HG02981 (cell line): Measurements from ENCODE around the gene CBFA2T3.

ENCODE experiments used
- ATAC-seq: cut with Tn5 transposase; IDR thresholded peaks from one replicate; pipeline ENCODE4 v1.9.1; 2021; ENCODE audit warnings: mild to moderate bottlenecking, moderate library complexity; ENCODE audit not compliant: unreplicated experiment

The CBFA2T3 gene

DNA sequence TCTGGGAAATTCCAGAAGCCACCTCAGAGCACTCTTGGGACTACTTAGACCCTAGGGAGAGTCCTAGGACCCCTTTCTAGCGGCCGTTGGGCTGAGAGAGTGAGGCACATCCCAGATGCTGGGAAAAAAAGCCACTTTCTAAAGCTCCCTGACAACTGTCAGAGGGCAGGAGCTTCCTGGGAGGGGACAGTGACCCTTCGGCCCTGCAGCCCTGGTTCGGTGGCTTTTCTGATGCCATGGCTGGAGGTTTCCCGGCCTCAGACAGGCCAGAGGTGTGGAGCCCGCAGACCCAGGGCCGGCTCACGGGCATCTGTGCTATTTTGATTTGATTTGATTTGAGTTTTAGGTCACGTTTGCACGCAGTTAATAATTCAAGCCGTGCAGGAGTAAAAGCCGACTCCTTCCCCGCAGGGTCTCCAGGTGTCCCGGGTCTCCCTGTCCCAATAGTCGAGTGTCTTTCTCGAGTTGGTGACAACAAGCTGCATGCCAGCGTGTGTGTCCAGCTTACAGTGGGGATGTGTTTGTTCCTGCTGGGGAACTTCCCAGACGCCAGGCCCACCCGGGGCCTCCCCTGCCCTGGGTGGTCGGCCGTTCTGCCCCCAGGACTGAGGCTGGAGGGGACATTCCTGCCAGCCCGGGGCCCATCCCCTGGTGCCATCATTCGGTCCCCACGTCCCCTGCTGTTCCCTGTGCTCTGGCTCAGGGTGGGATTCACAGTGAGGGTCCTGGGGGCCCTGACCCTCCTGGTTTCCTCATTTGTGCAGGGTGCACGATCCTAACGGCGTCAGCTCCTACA, 1.0 kb upstream of the CBFA2T3 start:
- ATAC-seq = no peak

DNA sequence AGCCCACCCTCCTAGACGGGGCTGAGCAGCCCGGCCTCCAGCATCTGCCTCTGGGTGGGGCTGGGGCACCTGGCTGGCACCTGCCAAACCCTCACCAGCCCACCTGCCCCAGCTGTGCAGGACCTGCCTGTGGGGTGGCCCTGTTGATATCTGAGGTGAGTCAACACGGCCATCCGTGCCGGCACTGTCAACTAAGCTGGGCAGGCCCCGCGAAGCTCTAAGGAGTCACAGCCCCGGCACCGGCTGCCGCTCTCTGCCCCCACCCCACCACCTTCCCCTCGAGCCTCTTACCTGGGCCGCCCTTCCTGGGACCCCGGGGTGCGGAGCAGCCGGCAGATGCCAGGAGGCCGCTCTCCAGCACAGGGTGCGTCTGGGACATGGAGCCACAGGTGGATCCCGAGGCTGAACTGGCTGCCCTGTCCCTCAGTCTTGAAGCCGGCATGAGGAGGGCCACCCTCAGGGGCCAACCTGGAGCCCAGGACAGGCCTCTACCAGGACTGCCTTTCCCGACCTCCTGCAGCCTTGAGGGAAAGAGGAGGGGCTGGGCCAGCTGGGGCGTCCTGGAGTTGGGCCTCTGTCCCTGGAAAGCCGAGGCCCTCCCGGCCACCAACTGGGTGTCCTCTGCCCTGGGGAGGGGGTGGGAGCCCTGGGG, 515 bp downstream of the CBFA2T3 start:
- ATAC-seq = no peak

DNA sequence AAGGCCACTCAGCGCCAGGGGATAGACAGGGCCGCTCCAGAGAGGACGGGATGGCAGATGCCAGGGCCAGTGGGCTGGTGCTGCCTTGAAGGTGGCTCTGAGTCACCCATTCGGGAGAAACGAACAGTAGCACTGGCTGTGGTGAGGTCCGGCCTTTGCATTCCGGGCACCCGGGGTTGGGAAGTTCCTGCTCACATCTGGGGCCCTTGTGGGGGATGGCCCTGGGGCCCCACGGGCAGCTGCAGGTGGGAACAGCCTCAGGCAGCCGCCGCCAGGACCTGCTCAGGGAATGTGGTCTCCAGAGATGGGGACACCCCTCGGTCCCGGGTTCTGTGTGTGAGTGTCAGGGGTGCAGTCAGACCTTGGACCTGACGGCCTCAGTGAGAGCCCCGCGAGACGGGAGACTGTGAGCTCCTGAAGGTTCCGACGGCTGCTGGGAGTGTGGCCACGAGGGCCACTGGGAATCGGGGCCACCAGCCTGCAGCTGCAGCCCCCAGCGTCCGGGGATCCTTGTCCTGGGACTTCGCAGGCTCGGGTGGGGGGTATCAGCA, 1.4 kb downstream of the CBFA2T3 start:
- no peak for ATAC-seq

DNA sequence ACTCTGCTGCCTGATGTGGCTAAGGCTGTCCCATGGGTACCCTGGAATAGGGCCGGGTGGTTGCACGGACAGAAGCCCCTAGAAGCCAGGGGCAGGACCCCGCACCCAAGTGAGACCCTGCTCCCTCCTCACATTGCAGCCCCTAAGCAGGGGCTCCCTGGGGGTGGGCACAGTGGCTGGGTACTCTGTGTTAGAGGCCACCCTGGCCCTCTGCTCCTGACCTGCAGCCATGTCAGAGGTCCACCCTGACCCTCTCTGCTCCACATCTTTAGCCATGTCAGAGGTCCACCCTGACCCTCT, 2.1 kb downstream of the CBFA2T3 start:
- ATAC-seq = no peak

DNA sequence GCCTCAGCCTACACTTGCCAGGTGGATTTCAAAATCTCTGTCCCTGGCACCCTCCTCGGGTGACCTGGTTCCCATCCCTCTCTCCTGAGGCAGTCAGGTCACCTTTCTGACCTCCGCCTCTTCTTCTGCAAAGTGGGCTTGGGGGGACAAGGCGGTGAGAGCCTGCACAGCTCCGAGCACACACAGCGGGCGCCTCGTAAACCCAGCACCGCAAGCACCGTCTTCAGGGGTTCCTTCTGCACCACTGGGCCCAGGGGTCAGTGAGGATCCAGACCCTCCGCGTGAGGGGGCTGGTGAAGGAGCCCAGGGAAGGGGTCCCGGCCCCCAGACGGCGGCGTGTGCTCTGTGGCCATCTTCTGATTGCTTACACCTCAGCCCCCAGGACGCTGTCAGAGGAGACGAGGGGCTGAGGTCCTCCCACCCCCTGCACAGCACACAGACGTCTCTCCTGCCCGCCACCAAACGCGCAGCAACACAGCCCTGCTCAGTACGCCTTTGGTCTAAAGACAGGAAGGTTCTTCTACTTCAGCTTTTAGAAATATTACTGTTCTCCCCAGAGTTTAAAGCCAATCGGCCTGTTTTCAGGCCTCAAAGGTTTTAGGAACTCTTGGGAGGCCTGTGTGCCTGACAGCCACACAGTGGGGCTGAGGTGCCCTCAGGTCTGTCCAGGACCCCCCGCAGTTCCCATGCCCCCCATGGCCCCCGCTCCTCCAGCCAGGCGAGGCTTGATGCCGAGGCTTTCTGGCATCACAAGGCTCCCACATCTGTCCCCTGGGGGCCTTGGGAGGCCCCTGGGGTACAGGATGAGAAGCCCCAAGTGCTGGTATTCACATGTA, 2.7 kb downstream of the CBFA2T3 start:
- ATAC-seq = no peak

DNA sequence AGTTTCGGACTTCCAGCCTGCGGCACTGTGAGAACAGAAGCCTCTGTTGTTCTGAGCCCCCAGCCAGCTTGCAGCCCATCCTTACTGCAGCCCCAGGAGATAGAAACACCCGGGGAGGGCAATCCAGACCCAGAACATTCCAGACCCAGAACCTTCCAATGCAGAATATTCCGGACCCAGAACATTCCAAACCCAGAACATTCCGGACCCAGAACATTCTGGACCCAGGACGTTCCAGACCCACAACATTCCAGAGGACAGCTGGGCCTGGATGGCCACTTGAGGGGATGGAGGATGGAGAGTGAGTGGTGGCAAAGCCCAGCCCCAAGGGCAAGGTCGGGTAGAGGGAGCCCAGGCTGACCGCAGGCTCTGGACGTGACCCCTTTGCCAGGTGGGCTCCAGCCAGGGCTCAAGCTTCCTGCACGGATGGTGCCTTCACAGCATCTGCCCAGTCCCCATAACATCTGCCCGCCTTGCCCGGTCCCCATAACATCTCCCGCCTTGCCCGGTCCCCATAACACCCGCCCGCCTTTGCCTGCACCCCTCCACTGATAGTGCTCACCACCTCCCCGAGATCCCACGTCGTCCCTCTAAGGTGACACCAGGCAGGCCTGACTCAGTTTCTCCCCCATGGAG, 3.5 kb downstream of the CBFA2T3 start:
- ATAC-seq = no peak

DNA sequence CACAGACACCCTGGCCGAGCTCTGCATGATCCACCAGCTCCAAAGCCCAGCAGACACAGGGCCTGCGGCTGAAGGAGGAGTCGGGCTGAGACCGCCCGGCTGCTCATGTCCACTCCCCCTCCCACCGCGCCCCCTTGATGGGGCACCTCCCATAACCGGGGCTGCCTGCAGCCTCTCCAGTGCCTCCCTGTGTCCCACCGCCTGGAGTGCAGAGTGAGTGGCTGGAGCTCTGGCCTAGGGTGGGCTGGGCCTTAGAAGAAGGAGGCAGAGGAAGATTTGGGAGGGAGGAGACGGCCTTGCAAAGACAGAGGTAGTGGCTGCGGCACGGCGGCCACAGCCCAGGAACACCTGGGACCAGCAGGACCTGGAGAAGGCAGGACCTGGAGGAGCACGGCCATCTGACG, 4.0 kb downstream of the CBFA2T3 start:
- ATAC-seq = no peak

DNA sequence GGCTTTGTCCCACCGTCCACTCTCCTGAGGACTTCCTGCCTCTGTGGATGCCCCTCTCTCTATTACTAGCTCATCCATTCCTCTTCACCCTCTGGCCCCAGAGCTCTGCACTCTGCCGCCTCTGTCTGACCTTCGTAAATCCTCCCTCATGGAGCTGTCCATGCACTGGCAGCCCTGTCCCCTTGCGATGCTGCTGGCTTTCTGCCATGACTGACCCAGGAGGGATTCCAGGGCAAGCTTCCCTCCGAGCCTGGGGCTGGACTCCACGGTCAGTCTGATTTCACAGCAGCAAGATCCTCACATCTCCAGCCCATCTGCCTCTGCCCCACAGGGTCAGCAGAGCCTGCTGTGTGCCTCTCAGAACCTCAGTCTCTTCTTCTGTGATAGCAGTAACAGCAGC, 4.7 kb downstream of the CBFA2T3 start:
- ATAC-seq = no peak

DNA sequence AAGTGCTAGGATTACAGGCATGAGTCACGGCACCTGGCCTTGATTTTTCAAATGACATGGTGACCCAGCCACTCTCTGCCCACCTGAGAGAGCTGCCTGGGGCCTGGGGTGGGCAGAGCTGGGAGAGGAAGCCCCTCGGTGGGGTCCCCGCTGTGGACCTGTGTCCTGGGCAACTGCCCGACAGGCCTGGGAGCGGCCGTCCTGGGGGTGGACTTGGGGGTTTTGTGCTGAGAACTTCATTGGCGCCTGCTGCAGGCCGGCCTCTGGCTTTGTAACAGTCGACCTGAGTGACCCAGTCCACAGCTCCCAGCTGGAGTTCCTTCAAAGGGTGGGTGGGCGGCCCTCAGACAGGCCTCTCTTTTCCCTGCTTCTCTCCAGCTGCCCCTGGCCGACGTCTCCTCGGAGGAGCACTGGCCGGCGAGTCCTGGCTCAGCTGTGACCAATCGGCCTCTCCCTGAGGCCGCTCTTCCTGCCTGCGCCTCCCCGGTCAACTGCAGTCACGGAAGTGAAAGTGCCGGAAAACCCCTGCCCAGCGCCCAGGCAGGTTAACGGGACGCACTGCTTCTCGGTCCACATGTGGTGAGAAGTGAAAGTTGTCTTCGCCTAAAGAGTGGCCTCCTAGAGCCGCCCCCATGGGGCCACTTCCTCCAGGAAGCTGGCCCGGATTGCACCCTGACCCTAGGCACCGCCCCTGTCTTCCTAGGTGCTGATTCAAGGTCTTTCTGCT, 5.5 kb downstream of the CBFA2T3 start:
- no peak for ATAC-seq

DNA sequence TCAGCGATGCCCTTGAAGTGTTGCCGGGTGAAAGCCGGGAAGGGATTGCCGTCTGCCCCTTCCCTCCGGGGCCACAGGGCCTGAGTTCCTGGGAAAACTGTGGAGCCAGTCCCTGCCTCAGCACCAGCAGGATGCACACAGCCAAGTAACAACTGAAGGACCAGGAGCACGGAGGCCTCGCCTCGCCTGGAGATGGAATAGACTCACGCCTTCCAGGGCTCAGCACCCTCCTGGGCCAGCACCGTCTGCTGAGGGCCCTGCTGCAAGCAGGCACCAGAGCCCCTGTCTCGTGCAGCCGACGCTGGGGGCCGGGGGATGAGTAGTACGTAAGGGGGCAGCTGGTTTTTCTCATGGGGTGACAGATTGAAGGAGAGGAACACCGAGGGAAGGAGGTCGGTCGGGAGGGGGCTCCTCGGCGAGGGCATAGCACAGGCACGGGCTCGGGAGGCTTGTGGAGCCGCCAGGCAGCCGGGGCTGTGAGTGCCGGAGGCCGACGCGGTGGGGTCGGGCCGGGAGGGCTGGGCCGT, 6.4 kb downstream of the CBFA2T3 start:
- ATAC-seq = no peak

DNA sequence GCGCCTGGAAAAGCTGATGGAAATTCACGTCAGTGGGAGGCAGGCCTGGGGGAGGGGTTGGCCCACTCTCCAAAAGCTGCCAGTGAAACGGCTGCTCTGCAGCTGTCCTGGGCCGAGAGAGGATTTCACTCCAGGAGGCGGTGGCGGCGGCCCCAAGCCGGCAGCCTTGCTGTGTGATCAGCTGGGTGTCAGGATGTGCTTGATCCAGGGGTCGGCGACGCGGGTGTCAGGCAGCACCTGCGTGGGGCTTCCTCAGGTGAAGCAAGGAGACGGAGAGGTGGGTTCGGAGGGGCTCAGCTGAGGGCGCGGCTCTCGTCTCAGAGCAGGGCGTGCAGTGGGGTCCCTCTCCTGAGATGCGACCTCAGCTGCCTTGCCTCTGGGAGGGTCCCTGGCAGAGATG, 7.0 kb downstream of the CBFA2T3 start:
- no peak for ATAC-seq

DNA sequence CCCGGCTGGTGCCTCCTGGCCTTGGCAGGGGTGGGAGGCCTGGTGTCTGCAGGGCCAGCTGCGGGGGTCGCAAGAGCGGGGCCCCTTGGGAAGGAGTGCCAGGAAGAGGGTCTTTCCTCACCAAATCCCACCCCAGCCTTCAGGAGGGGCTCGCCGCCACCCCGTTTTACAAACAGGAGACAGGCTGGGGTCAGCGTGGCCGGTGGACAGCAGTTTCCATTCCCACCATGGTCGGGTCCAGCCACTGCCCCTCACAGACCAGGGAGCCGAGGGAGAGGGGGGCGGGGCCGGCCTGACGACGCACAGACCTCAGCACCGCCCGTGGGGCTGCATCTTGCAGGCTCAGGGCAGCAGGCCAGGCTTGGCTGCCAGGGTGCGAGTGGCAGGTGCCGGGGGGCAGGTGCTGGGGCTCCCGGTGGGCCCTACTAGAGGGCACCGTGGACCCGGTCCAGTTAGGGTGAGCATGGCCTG, 7.6 kb downstream of the CBFA2T3 start:
- no peak for ATAC-seq

DNA sequence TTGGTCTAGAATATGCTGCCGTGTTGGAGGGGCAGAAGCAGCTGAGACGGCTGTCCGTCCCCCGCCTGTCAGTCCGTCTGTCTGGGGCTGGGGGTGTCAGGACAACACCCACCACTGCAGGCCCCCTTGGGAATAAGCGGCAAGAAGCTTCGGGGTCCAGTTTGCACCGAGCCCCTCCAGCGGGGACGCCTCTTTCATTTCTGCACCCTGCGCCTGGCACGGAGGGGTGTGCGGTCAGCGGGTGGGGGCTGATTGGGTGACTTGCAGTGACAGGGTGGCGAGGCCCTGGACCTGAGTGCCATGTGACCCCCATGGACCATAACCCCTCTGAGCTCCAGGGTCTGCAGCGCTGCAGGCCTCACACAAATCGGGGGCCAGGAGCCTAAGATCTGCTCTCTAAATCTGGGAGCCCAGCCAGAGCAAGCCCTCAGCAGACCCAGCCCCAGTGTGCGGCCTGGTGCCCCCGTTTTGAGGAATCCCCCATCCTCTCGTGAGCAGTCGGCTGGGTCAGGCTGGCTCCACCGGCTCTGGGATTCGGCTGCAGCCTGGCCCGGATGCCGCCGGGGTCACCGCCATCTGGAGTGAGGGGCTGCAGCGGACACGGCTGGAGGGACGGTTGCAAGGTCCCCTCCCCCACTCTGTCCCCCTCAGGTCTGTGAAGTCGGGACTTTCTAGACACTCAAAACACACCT, 8.3 kb downstream of the CBFA2T3 start:
- no peak for ATAC-seq

DNA sequence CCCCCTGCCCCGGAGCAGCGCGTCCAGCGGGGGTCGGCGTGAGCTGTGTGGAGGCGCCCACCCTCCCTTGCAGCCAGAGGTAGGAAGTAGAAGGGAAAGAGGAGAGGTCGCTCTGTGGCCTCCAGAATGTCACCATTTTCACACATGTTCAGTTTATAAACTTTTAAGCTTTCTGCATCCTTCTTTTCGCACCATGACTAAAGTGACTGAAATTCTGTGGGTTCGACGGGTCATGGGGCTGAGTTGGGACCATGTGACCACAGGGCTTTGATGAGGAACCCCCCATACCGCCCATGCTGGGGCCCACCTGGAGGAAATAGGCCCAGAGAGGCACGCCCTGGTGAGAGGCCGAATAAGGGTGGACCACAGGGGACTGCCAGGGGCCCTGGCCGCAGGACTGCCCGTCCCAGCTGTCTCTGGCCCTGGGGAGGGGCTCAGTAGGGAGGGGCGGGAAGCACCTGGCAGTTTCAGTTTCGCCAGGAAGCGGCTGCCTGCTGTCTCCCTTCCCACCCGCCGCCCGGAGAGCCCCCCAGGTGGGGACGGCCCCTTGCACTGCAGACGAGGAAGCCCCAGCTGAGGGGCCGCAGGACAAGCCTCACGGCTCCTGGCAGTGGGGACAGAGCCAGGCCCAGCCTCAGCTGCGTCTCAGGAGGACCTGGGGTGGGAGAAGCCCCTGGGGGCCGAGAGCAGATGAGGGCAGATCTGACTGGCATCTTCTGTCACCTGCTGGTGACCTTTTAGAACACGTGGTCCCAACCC, 9.0 kb downstream of the CBFA2T3 start:
- ATAC-seq = peak; percentile 62

DNA sequence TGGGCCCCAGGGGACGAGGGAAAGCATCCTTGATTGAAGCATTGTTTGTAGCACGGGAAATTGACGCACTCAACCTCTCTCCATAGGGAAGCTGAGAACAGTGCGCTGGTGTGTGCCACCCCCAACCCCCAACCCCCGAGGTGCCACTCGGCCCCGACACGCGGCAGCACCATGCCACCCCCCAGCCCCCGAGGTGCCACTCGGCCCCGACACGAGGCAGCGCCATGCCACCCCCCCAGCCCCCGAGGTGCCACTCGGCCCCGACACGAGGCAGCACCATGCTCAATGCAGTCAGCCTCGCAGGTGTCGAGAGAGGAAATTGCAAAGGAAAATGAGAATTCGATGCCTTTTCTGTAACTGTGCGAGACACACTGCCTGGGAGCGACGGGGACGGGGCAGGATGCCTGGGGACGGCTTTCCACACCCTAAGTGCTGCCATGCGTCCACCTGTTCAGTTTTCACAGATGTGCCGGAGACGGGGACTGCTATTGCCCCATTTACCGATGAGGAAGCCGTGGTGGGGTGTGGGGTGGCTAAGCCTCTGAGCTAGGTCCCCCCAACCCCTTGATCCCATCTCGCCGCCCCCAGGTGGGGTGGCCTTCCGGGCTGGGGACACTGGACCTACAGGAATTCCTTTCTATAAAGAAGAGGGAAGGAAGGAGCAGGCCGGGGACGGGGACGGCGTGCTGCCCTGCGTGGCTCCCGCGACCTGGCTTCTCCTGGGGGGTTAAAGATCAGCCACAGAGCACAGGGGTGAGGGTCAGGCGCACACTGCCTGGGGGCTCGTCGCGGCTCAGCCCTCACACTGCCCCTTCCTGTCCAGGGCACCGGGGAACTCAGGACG, 9.8 kb downstream of the CBFA2T3 start:
- ATAC-seq = no peak

DNA sequence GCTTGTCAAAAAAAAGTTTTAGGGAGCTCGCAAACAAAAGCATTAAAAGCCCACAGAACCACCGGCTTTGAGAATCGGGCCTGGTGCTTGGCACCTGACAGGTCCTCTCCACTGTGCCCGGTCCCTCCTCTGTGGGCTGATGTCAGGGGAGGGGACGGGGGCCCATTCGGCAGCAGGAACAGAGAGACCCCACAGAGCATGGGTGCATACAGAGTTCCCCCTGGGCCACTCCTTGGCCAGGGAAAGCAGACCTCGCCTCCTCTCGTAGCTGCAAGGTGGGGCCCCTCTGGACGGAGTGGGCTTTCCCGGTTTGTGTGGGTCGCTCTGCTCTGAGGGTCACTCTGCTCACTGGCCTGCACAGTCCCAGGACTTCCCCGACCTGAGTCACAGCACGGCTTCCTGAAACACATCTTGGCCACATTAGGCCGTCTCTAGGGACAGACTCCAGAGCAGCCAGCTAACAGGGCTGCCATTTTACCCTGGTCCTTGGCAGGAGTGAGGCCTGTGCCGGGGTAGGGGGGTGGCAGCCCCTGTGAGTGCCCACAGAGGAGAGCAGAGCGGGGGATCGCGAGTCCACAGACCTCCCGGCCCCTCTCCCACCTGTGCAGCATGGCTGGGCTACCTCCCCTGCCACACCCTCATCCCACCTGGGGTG, 11.1 kb downstream of the CBFA2T3 start:
- no peak for ATAC-seq

DNA sequence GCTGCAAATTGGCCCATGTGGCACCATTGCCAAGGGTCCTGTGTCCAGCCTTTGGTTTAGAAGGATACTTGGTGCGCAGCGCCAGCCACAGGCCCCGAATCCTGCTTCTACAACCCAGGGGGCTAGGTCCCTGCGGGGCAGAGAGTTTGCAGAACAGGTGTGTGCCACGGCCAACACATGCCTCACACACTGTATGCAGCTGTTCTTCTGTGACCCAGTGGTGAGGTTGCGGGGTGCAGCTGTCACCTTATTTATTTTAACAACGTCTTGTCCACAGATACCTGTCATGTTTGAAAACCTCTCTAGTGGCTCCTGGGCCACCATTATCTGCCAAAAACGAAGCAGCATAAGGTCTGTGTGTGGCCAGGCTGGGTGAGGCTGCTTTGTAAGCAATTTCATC, 11.6 kb downstream of the CBFA2T3 start:
- ATAC-seq = no peak
